22Rv1 (cell line): ENCODE data around the gene PTGES2.
A peak's percentile ranks its signal among the peaks of the same experiment; 100 is the strongest.

ENCODE experiments used
- H3K27ac ChIP-seq: fragments of 450-650 bp; 2 replicates; pipeline ENCODE4 v1.5.1; 2017
- CTCF ChIP-seq: fragments of 450-650 bp; IDR thresholded peaks from 2 replicates; pipeline ENCODE4 v1.5.1; 2017; ENCODE audit warnings: mild to moderate bottlenecking
- ZFX ChIP-seq: fragments of 450-650 bp; IDR thresholded peaks from 2 replicates; pipeline ENCODE4 v1.6.1; 2017; ENCODE audit warnings: antibody characterized with exemption, borderline replicate concordance

The PTGES2 gene

DNA sequence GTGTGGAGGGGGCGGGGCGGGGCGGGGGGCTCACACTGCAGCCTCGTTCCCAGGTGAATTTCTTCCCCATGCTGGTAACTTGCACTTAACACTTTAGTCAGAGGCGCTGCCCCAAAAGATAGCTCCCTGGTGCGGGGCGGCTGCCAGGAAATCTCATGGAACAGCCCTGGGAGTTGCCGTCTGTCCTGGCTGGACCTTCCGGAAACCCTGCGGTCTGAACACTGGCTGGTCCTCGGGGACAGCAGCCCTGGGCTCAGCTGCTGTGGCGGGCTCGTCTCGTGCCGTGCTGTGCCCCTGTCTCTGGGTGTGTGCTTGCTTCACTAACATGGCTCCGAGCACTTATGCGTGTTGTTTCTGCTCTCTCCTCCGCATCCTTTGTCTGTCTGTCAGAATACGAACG lies 25.8 kb downstream of the PTGES2 start:
- no peak overlapping the region for H3K27ac ChIP-seq

GRCh38 chr9:128101231-128101661 lies 26.3 kb downstream of the PTGES2 start:
- no peak overlapping the region for H3K27ac ChIP-seq
- TF ChIP-seq CTCF: no peak
- no peak for TF ChIP-seq ZFX

More for the DNA sequence above, 25.8 kb downstream of the PTGES2 start:
- TF ChIP-seq CTCF (no peak), ZFX (no peak)

DNA sequence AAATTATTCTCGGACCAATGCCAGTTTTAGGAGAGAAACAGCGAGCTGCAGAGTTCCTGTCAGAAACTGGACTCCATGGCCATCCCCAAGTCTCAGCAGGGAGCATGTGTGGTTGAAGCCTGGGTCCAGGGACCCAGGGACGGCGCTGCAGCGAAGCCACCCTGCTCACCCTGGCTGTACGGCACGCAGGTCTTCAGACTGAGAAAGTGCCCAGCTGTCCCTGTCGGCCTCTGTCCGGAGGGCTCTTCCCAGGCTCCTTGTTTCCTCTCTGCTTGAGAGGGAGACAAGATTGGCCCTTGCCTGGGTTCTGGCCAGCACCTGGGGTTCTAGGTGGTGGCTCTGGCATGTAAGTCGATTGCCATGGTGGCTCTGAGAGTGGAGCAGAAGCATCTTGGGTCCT lies 26.9 kb downstream of the PTGES2 start:
- H3K27ac ChIP-seq: 0 out of 2 replicates have a peak overlapping the region, but pooled peaks have one; percentile 8
- TF ChIP-seq CTCF (no peak), ZFX (no peak)

- H3K27ac ChIP-seq: 0 out of 2 replicates have a peak overlapping the region, but pooled peaks have one; percentile 8
- TF ChIP-seq CTCF (no peak), ZFX (no peak)
Measured at GRCh38 chr9:128099932-128100491, 27.5 kb downstream of the PTGES2 start.

DNA sequence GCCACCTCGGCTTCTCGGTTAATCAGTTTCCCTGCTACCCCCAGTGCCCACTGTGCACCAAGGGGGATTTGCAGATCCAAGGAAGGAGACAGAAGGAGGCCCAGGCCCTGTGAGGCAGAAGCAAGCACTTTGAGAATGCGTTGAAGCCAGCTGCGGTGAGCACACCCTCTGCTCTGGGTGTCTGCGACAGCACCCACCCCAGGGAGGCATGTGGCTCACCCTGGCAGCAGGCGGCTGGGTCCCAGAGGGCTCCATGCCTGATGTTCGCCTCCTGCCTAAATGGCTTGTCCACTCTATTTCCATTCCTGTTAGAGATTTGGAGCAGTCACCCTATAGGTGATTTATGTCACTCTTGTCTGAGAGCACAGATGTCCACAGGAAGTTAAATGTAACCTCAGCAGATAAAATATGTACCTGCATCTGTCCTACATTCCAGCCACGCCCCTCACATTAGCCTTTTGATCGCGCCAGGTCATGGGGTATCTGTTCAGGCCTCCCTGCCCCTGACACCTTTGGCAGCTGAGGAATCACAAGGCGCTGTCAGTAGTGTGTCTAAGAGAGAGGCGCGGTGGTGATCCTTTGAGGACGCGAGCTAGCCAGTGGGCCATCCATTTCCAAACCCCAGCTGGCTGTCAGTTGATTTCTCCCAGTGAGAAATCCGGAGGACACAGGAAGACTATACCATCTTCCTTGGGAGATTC lies 28.1 kb downstream of the PTGES2 start:
- H3K27ac ChIP-seq: peak overlapping the region; percentile 82
- TF ChIP-seq ZFX (no peak), CTCF (no peak)

DNA sequence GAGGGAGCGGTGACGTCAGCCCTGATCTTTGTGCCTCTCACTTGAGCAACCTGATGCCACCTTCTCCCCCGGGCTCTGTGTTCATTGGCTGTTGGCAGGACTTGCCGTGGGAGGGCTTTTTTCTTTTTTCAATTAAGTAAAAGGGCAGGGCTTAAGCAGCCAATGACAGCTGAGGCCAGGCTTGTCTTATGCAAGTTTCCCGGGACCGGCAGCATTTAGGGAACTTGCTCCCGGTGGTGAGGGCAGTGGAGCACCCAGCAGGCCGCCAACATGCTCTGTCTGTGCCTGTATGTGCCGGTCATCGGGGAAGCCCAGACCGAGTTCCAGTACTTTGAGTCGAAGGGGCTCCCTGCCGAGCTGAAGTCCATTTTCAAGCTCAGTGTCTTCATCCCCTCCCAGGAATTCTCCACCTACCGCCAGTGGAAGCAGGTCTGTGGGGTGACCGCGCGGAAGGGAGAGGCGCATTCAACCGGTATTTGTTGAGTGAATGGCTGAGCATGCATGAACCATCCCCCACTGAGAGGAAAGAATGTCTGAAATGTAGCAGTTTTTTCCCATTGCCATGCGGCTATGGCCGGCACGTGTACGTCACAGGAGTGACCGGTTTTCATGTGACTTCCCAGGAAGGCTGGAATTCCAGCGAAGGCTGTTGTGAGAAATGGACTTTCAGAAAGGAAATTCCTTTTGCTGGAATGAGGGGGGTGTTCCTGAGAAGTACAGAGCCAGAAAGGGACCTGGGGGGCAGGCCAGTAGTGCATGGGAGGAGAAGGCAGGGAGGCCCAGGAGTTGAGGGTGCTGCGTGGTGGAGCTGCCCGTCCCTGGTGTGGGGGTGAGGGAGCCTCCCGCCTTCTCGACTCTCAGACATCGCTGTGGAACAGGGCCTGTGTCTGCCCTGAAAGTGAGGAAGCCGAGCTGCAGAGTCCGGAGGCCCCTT lies 29.0 kb downstream of the PTGES2 start:
- H3K27ac ChIP-seq: peak overlapping the region; percentile 82
- TF ChIP-seq CTCF: no peak
- TF ChIP-seq ZFX: no peak
